ENCODE results near the gene HTRA3.
A peak's percentile ranks its signal among the peaks of the same experiment; 100 is the strongest.

HTRA3 gene

DNA sequence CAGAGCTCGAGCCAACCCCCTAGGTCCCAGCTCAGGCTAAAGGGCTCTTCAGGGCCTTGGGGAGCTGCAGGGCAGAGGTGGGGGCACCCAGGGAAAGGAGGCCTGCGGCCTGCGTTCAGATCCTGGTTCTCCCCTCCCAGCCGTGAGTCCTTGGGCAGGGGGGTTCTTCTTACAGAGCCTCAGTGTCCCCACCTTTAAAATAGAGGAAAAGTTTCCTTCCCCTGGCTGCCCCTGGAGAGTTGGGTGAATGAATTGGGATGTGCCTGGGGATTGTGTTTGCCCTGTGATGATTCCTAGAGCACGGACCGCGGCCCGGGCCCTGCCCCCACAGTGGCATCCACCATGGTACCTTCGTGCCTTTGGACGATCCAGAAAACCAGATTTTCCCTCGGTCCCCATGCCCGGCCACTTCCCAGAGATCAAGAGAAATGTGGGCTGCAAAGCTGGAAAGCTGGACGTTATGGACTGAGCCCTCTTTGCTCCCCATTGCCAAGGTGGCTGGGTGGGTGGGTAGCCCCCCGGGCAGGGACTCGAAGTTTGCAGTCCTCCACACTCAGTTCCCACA, 11.4 kb downstream of the HTRA3 start:
- DNase-seq (ENCODE audit: low read depth), result no peak

DNA sequence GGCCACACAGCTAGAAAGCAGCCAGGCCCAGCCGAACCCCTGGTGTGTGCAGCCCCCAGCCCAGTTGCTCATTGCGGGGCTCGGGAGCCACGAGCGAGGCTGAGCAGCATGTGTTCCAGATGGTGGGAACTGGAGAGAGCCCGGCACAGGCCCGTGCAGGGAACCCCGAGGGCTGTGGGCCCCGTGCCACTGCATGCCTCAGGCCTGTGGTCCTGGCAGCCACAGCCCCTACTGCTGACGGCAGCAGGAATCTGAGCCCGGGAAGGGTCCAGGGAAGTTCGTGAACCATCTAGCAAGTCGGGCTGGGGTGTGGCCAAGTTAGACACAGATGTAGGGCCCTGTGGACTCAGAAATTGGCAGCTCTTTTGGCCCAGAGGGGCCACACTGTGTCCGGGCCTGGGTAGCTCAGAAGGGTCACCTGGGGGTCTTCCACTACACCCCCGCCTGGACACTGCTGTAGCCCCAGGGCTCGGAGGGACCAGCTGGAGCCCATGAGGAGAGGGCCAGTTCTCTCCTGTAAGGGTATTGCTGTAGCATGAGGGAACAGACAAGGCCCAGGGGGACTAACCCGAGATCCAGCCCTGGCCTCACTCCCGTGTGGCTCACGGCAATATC, 12.1 kb downstream of the HTRA3 start:
- DNase-seq (ENCODE audit: low read depth), result peak; percentile 89

DNA sequence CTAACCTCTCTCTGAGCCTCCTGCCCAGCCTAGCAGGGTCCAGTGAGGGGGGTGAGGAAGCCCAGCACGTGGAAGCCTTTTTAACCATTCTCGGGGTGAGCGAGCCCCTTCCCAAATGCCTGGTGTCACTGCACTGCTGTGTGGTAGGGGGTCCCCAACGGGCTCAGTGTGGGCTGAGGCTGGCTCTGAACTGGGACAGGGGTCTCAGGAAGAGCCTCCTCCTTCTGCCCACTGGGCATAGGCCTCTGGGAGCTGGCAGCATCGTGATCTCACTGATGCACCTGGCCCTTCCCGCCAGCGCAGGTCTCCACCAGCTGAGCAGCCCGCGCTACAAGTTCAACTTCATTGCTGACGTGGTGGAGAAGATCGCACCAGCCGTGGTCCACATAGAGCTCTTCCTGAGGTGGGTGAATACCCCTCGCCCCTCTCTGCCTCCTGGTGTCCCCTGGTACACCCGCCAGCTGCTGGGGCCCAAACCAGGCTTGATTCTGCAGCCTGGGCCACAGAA, 12.6 kb downstream of the HTRA3 start:
- DNase-seq (ENCODE audit: low read depth), result no peak

DNA sequence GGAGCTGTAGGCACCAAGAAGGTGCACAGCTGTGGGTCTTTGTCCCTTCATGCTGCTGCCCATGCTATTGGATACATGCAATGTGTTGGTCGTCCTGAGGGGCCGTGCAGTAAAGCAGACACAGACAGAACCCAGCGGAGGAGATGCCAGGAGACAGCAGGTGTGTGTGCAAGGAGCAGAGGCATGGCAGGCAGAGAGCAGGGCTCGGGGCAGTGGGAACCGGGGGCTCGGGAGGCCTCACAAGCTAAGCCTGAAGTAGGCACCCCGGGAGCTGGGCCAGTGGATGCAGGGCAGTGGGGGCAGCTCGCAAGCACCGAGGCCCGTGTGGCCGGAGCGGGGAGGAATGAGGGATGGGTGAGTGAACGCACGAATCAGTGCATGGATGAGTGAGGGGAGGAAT, 13.2 kb downstream of the HTRA3 start:
- DNase-seq (ENCODE audit: low read depth), result no peak

DNA sequence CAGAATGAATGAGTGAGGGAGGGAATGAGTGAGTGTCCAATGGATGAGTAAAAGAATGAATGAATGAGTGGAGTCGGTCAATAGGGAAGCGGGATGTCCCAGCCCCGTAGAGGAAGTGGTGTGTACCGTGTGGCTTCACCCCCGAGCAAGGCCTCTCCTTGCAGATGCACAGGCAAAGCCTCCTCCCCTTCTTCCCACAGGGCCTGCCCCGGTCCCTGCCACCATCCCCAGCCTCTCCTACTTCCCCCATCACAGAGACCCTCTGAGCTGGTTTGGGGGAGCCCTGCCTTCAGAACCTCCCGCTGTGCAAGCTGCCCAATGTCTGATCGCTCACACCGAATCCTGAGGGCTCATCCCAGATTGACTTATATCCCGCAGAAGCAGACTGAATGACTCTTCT, 13.6 kb downstream of the HTRA3 start:
- no peak for DNase-seq (ENCODE audit: low read depth)

DNA sequence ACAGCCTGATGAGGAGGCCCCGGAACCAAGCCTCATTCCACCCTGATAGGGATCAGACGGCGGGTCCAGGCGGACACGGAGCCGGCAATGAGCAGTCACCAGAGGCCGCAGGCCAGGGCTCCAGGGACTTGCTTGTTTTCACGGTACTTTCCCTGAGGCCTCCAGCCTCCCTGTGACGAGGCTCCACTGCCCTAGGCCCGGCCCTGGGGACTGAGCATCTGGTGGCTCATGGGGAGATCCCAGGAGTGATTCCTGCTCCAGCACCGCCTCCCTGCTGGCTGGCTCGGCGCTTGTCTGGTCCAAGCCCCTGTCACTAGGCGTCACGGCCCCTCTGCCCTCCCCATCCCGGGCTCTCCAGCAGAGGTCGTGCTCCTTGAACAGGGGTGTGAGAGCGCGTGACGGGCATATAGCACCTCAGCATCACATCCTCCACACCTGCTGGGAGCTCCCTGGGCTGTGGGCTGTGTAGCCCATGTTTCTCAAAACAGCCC, 14.1 kb downstream of the HTRA3 start:
- DNase-seq (ENCODE audit: low read depth), result no peak

DNA sequence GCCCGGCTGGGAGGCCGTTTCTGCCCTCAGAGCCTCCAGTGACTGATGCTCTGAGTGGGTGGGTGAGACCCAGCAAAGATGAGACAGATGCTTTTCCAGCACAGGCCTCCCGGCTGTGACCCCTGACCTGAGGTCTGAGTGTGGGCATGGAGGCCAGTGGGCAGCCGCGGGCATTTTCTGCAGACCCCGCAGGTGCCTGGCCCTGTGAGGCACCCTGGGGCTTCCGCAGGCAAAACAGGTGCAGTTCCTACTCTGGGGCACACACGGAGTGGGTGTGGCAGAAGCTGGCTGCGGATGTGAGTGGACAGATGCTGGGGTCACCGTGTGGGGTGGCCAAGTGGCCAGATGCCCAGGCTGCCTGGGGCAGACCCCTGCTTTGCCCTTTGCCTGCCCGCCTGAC, 14.8 kb downstream of the HTRA3 start:
- DNase-seq (ENCODE audit: low read depth), result no peak

DNA sequence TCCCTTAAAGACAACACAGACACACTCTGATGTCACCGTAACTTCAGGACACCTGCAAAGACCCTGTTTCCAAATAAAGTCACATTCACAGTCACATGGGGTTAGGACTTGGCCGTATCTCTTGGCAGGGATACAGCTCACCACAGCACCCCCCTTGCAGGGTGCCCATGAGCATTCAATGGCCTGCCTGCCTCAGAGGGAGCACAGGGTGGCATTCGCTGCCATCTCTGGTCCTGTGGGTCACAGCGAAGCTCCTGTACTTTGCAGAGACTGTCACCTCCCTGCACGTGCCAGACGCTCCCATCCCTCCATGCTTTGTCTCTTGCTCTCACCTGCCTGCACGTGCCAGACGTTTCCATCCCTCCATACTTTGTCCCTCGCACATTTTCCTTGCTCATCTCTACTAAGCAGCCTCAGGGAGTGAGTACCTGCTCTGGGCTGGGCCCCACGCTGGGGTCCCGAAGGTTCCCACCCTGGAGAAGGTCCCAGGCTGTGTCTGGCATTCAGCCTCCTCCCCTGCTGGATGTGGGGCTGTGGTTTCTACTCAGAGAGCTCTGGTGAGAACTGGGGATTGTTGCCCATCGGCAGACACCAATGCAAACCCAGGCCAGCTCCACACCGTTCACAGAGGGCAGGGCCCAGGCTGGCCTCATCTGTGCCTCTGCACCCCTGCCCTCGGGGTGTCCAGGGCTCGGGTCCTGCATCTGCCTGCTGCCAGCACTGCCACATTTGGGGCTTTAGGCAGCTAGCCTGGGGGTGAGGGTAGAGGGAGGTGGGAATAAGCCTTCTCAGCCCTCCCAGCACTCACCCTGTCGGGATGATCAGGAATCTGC, 15.8 kb downstream of the HTRA3 start:
- no peak for DNase-seq (ENCODE audit: low read depth)

DNA sequence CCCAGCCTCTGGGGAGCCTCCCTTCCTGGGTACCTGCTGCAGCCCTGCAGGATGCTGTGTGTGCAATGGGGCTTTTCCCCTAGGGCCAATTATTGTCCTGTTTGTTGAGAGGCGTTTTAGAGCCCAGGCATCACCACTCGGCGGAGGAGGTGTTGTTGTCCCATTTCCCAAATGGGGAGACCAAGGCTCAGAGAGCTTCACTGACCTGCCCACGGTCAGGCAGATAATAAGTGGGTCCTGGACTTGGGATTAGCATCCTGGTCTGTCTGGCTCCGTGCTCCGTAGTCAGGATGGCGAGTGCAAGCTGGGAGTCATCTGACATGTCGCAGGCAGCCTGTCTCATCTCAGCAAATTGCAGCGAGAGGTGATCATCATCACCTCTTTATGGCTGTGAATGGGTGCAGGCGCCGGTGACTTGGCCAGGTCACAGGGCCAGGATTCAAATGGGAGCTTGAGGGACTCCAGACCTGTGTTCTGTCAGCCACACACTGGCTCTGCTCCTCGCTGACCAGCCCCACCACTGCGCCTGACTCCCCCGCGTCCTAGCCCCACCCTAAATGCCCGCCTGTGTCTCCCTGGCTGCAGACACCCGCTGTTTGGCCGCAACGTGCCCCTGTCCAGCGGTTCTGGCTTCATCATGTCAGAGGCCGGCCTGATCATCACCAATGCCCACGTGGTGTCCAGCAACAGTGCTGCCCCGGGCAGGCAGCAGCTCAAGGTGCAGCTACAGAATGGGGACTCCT, 16.6 kb downstream of the HTRA3 start:
- DNase-seq (ENCODE audit: low read depth), result no peak

DNA sequence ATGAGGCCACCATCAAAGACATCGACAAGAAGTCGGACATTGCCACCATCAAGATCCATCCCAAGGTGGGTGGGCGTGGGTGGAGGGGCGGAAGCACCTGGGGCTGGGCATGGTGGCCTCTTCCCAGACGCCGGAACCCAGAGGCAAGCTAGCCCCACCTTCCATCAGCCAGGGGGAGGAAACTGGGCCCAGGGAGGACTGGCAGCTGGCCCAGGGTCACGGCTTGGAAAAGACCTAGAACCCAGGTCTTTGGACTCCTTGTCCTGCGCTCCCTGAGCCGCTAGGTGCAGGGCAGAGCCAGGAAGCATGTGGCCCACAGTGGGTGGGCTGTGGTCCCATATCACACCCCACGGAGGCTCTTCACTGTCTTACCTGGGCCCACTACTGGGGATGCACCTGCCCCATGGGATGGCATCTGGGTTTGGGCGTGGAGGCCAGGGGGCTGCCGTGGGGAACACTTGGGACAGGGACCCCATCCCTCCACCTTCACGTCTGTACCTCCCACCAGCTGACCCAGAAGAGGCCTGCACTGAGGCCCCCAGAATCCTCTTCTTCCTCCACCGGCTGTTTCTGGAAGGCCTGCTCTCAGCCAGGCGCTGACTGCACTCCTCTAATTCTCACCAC, 17.3 kb downstream of the HTRA3 start:
- no peak for DNase-seq (ENCODE audit: low read depth)

DNA sequence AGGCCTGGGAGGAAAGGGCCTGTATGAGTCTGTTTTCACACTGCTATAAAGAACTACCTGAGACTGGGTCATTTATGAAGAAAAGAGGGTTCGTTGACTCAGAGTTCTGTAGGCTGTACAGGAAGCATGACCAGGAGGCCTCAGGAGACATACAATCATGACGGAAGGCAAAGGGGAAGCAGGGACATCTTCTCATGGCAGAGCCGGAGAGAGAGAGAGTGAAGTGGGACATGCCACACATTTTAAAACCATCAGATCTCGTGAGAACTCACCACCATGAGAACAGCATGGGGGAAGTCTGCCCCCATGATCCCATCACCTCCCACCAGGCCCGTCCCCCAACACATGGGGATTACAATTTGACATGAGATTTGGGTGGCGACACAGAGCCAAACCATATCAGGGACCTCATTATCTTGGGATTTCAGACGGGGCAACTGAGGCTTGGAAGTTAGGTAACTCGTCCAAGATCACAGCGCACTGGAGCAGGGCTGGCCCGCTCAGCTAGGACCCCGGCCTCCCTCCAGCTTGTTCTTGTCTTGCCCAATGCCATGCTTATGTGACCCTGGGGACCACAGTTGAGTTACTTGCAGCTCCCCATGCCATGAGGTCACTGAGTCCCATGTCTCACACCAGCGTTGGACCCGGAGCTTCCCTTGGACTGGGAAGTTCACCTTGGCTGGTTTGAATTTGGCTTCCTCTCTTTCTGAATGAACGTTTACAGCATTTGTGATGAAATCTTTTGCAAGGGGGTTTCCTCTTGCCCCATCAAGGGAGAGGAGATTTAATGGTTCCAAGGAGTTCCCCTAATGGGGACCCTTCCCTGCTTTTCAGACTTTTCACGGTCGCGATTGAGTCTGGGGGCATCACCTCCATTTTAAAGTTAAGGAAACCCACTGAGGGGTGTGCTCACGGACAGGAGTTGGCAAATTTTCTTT, 18.1 kb downstream of the HTRA3 start:
- DNase-seq (ENCODE audit: low read depth), result no peak

DNA sequence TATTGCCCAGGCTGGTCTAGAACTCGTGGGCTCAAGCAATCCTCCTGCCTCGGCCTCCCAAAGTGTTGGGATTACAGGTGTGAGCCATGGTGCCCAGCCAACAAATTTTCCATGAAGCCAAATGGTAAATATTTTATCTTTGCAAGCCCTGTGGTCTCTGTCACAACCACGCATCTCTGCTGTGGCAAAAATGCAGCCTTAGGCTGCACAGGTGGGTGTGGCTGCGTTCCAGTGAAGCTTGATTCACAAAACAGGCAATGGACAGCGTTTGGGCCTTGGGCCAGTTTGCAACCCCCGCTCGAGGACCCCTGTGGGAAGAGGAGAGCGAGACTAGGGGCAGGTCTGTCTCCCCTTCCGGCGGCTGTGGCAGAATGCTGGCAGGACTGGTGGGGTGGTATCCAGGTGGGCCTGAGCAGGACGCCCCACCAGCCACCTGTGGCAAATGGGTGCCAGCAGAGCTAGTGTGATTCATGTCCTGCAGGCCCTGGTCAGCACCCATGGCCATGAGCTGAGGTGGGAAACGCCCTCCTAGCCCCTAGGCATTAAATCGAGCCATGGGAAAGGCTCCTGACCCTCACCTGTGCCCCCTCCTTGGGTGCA, 19.7 kb downstream of the HTRA3 start:
- no peak for DNase-seq (ENCODE audit: low read depth)

DNA sequence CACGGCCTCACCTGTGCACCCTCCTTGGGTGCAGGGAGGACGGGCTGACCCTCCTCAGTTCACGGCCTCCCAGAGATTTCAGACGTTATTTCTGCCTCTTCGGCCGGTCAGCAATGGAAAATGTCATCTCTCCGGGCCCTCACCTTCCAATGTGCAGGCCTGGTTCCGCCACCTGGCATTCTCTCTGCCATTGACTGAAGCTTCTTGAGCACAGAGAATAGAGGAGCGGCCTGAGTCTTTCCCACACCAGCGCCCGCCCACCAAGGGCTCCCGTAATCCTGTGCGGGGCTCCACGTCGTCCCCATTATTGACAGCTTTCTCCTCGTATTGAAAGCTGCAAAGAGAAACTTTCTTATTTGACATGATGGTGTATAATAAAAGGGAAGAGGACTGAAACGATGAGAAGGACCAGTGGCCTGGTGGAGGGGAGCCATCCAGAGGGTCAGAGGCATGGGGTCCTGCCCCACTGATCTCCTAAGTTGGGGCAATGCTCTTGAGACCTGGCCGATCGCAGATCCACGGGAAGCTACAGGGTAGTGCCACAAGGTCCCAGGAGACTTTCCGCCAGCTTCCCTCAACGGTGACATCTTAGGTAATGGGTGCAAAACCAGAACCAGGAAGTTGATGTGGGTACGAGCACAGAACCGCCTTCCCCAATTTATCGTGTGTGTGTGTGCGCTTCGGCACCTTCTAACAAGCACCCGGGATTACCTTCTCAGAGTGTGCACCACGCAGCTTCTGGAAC, 20.6 kb downstream of the HTRA3 start:
- DNase-seq (ENCODE audit: low read depth), result no peak

DNA sequence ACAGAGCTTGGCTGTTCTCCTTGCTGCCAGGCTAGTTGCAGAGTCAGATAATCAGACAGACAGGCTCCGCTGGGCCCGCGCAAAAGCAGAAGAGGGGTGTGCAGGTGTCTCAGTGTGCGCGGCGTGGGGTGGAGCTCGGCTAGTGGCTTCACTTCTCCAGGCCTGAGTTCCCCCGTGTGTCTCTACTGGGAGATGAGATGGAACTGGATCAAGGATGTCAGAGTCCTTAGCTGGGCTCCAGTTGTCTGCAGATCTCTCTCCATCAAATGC, 21.1 kb downstream of the HTRA3 start:
- no peak for DNase-seq (ENCODE audit: low read depth)

DNA sequence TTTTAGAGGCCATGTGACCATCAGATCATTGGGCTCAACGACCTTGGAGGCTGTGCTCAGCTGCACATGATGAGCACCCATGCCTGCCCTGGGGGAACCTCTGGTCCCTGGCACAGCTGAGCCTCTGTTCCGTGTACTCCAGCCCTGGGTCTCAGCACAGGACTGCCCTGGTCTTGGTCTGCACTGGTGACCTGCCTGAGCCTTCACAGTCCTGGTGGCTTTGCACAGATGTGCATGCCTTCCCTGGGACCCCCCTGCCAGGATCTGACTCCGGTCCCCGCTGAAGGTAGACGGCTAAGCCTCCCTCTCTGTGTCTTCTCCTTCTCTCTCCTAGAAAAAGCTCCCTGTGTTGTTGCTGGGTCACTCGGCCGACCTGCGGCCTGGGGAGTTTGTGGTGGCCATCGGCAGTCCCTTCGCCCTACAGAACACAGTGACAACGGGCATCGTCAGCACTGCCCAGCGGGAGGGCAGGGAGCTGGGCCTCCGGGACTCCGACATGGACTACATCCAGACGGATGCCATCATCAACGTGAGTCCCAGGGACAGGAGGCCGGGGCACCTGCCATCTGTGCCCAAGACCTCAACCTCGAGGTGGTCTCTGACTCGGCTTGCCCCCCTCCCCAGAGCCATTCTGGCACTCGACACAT, 21.6 kb downstream of the HTRA3 start:
- no peak for DNase-seq (ENCODE audit: low read depth)

DNA sequence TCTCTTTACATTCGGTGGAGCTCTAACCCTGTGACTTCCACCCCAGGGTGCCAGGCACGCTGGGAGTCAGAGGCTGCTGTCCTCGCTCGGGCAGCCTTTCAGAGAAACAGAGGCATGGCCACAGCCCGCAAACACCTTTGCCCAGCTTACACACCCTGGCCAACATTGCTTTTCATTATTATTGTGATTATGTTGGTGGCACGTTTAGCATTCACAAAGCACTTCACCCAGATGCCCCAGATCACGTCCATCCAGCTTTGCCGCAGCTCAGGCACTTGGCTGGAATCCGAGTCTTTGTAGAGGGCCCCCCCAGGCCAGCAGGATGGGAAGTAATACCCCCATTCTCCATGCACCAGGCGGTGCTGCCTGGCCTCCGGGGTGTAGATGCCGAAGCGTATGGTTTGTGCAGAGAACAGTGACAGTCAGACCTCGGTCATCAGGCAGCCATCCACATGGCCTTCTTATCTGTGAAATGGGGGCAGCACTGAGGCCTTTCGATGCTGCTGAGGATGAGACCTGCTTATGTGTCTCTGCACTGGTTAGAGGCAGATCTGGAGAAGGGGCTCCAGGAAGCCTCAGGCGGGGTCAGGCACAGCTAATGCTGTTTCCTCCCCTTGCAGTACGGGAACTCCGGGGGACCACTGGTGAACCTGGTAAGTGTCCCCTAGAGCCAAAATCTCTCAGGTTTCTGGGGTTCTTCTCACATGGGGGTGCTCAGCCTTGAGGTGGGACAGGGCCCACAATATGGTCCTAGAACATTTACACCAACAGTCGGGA, 22.3 kb downstream of the HTRA3 start:
- no peak for DNase-seq (ENCODE audit: low read depth)

DNA sequence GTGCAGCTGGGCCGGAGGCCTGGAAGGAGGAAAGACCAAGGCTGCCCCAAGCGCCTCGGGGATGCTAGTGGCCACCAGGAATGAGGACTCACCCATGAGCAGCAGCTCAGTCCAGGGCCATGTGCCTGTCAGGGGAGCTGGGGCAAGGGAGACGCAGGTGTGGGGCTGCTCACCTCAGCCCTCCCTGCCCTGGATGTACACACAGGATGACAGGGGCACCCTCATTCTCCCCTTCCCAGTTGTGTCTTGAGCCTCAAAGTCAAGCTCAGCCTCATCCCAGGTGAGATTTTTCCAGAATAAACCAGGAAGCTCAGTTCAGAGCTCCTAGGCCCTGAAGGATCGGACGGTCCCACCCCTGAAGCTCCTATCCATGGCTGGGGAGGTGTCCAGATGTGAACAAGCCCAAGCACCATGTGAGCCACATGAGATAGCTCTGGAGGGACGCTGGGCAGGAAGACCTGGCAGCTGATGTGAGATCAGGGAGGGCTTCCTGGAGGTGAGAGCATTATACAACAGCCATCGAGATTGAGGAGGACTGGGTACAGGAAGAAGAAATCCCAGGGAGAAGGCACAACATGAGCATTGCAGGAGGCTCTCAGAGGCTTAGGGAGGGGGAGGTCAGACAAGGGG, 23.0 kb downstream of the HTRA3 start:
- no peak for DNase-seq (ENCODE audit: low read depth)

Measured in fibroblast of the conjunctiva (primary cell).